ENCODE data around the gene TICAM1.
"Not testable (repeated sequence)": the region's sequence is repeated elsewhere in the genome, so short reads cannot be mapped to it uniquely, and the experiment has no call there.

TICAM1 gene

GRCh38 chr19:4803736-4804695, 27.5 kb downstream of the TICAM1 start:
- DNase-seq = peak; percentile 76

DNA sequence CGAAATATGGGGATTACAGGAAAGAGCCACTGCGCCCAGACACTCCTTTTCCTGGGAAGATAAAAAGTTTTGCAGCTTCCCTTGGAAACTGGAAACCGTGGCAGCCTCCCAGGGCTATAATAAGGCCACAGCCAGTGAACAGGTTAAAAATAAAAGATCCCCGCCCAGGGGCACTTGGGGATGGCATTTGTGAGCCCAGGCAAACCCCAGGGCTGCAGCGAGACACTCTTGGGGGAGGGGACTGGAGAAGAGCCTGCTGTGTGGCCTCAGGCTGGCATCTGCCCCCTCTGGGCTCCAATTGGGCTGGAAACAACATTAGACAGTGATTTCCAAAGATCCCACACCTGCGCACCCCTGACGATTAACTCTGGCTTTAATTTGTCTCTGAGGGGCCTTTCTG, 28.8 kb downstream of the TICAM1 start:
- no peak for DNase-seq

GRCh38 chr19:4801085-4801619, 30.4 kb downstream of the TICAM1 start:
- DNase-seq = no peak

GRCh38 chr19:4800591-4801081, 30.9 kb downstream of the TICAM1 start:
- DNase-seq = no peak

GRCh38 chr19:4795400-4795799, 36.1 kb downstream of the TICAM1 start:
- no peak for DNase-seq

- DNase-seq = no peak
Observed at GRCh38 chr19:4794971-4795370, 36.5 kb downstream of the TICAM1 start.

- not testable (repeated sequence) for DNase-seq
Observed at GRCh38 chr19:4793278-4793677, 38.2 kb downstream of the TICAM1 start.

DNA sequence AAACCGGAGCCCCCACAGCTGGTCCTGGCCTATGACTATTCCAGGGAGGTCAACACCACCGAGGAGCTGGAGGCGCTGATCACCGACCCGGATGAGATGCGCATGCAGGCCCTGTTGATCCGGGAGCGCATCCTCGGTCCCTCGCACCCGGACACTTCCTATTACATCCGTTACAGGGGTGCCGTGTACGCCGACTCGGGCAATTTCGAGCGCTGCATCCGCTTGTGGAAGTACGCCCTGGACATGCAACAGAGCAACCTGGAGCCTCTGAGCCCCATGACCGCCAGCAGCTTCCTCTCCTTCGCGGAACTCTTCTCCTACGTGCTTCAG, 38.7 kb downstream of the TICAM1 start:
- DNase-seq = not testable (repeated sequence)

DNA sequence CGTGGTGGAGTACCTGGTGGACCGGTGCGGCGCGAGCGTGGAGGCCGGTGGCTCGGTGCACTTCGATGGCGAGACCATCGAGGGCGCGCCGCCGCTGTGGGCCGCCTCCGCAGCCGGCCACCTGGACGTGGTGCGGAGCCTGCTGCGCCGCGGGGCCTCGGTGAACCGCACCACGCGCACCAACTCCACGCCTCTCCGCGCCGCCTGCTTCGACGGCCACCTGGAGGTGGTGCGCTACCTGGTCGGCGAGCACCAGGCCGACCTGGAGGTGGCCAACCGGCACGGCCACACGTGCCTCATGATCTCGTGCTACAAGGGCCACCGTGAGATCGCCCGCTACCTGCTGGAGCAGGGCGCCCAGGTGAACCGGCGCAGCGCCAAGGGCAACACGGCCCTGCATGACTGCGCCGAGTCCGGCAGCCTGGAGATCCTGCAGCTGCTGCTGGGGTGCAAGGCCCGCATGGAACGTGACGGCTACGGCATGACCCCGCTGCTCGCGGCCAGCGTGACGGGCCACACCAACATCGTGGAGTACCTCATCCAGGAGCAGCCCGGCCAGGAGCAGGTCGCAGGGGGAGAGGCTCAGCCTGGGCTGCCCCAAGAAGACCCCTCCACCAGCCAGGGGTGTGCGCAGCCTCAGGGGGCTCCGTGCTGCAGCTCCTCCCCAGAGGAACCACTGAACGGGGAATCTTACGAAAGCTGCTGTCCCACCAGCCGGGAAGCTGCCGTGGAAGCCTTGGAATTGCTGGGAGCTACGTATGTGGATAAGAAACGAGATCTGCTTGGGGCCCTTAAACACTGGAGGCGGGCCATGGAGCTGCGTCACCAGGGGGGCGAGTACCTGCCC, 39.3 kb downstream of the TICAM1 start:
- DNase-seq = not testable (repeated sequence)

DNA sequence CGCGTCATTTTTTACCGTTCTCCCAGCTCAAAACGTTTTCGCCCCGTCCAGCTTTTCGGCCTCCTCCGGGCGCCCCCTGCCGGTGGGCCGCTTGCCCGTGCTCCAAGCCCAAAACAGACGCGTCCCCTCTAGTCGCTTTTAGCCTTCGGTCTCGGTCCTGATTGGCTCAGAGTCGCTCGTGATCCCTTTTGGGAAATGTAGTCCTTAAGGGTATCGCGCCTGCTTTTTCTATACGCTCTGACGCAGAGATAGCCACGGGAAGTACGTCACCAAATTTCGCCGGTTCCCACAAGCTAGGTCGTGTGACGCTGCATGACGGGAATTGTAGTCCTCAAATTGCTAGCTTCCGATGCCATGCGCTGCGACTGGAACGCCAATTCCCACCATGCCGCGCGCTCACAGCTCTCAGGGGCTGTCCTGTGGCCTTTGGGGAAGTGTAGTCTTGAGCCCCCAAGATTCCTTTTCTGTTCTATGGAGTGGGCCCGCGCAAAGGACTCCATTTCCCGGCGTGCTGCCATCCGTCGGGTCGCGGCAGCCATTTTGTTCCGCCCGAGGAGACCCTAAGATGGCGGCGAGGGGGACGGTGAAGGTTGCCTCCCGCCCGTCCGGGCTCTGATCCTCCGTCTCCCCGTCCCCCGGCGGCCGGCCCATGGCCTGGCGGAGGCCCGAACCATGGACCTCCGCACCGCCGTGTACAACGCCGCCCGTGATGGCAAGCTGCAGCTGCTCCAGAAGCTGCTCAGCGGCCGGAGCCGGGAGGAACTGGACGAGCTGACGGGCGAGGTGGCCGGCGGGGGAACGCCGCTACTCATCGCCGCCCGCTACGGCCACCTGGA, 40.1 kb downstream of the TICAM1 start, which contains the start of gene FEM1A:
TSS of gene FEM1A (plus strand) at position 552 of the 836 bp plus-strand sequence. CDS start at position 673, 121 bp downstream.
- peak; percentile 97 for DNase-seq

GRCh38 chr19:4786412-4787016, 45.0 kb downstream of the TICAM1 start:
- not testable (repeated sequence) for DNase-seq

GRCh38 chr19:4781801-4782200, 49.7 kb downstream of the TICAM1 start:
- no peak for DNase-seq

GRCh38 chr19:4780860-4781259, 50.7 kb downstream of the TICAM1 start:
- DNase-seq = no peak

- not testable (repeated sequence) for DNase-seq
Observed at GRCh38 chr19:4778124-4778523, 53.4 kb downstream of the TICAM1 start.

- DNase-seq = no peak
Observed at GRCh38 chr19:4776436-4777211, 54.9 kb downstream of the TICAM1 start.

DNA sequence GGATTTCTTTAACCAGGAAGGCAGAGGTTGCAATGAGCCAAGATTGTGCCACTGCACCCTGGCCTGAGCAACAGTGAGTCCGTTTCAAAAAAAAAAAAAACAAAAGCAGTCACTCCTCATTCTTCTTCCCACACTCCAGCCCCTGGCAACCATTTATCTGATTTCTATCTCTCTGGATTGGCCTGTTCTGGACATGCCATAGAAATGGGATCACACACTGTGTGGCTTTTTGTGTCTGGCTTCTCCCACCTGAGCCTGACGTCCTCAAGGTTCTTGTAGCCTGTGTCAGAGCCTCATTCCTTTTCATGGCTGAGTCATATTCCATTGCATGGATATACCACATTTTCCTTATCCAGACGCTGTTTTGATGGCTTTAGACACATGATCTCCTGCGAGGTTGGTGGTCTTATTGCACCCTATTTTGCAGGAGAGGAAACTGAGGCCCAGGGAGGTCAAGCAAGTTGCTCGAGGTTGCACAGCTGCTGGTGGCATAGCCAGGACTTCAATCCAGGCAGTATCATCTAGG, 55.8 kb downstream of the TICAM1 start:
- no peak for DNase-seq

GRCh38 chr19:4774136-4774535, 57.4 kb downstream of the TICAM1 start:
- DNase-seq = no peak

- DNase-seq = no peak
Observed at GRCh38 chr19:4773047-4773640, 58.4 kb downstream of the TICAM1 start.

- DNase-seq = no peak
Observed at GRCh38 chr19:4772566-4772965, 58.9 kb downstream of the TICAM1 start.

Data from CD4-positive, alpha-beta T cell treated with Interleukin-17A for 4 hours (primary cell).